Uterus (tissue), 4 donors: ENCODE results near the gene DDX17. TPM values are rescaled to one million over a fixed set of nuclear protein-coding genes. Genes with fewer than 3 reads are reported as not detected.

Source experiments
- DNase-seq, 2 donors: peaks; one replicate each; pipeline ENCODE4 v3.0.0-alpha.2; 2019 to 2020
- H3K27ac ChIP-seq, 2 donors: fragments of 200-600 bp; sonication (generic); 1 replicate in 1 of 2; 2 replicates in 1 of 2; pipeline ENCODE4 v1.5.1; 2016 to 2018
- H3K27me3 ChIP-seq, 2 donors: fragments of 200-600 bp; sonication (generic); one replicate each; pipeline ENCODE4 v1.5.1; 2018 to 2019; ENCODE audit warnings: control low read depth in 1 of 2
- H3K36me3 ChIP-seq, 2 donors: fragments of 200-600 bp; sonication (generic); one replicate each; pipeline ENCODE4 v1.5.1; 2019; ENCODE audit warnings: control low read depth in 1 of 2
- H3K4me1 ChIP-seq, 2 donors: fragments of 200-600 bp; sonication (generic); one replicate each; pipeline ENCODE4 v1.5.1; 2018 to 2019; ENCODE audit warnings: control low read depth in 1 of 2
- H3K4me3 ChIP-seq, 2 donors: fragments of 200-600 bp; sonication (generic); 1 replicate in 1 of 2; 2 replicates in 1 of 2; pipeline ENCODE4 v1.5.1; 2018 to 2019; ENCODE audit warnings: mild to moderate bottlenecking in 1 of 2
- H3K9me3 ChIP-seq, 2 donors: fragments of 200-600 bp; sonication (generic); one replicate each; pipeline ENCODE4 v1.5.1; 2019; ENCODE audit warnings: control low read depth in 1 of 2
- POLR2A ChIP-seq, 2 donors: fragments of 450-650 bp; IDR thresholded peaks; one replicate each; pipeline ENCODE4 v1.6.1; 2016; ENCODE audit warnings: antibody characterized with exemption in 2 of 2, mild to moderate bottlenecking in 1 of 2, moderate library complexity in 1 of 2
- intact Hi-C: fragments of 100-400 bp; cut with DNase I; formaldehyde crosslinking; loops from one replicate; pipeline ENCODE4 v1.15.1; 2023; ENCODE audit warnings: low total_unique reads
- total RNA-seq, 4 donors: library from RNA; depleted of rRNA in 3 of 4; stranded (reverse); fragments of >200 nt in 3 of 4; gene quantifications; one replicate each; pipeline versions ENCODE4 v1.1.0 to v1.2.4, GENCODE V29; 2014 to 2023
- TF ChIP-seq, protein P1 (sequence below), 4 experiments: fragments of 200-600 bp in 2 of 4; fragments of 450-650 bp in 2 of 4; sonication (generic) in 2 of 4; IDR thresholded peaks; one replicate each; pipeline ENCODE4 v1.5.1; 2016 to 2019; ENCODE audit warnings: antibody characterized with exemption in 4 of 4, mild to moderate bottlenecking in 2 of 4, moderate library complexity in 1 of 4
- donor health status: DM: yes; HTN: yes; CAD: no.

DDX17 gene
- total RNA-seq, 4 donors from 2014 or later, result 441 to 971 (median 665) TPM

DNA sequence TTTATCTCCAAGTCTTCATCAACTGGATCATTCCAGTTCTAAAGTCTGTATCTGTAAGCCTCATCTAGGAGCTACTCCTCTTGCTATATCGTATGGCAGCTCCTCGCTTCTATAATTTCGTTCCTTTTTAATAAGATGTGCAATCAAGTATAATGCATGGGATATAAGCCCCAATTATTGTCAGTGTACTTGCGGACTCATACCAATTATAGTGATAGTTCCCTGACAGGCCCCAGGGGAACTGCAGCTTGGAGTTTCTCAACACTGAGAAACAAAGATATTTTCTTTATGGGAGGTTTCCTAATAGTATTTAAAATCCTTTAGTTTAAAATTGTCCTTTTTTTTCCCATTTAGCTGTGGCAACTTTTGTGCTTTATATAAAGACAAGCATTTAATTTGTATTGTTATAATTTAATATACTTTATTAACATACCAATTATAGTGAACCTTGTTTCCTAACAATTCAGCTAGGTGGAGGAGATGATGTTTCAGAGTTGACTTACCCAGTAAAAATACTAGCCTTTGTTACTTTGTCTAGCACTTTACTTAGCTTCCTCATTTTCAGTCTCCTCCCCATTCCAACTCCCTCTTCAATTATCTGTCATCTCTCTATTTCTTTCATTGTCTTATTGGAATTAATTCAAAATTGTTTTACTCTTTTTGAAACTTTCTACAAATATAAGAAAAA, 25.3 kb upstream of the DDX17 start:
- no peaks in the 10 kb centered on the region for H3K9me3 ChIP-seq
- no peak for DNase-seq
- H3K27me3 ChIP-seq, result no peaks in the 10 kb centered on the region
- no peak overlapping the region for H3K4me3 ChIP-seq
- H3K36me3 ChIP-seq, result no peaks in the 10 kb centered on the region
- H3K4me1 ChIP-seq, result no peaks in the 10 kb centered on the region
- no peak overlapping the region for H3K27ac ChIP-seq
- TF ChIP-seq, protein P1, sequence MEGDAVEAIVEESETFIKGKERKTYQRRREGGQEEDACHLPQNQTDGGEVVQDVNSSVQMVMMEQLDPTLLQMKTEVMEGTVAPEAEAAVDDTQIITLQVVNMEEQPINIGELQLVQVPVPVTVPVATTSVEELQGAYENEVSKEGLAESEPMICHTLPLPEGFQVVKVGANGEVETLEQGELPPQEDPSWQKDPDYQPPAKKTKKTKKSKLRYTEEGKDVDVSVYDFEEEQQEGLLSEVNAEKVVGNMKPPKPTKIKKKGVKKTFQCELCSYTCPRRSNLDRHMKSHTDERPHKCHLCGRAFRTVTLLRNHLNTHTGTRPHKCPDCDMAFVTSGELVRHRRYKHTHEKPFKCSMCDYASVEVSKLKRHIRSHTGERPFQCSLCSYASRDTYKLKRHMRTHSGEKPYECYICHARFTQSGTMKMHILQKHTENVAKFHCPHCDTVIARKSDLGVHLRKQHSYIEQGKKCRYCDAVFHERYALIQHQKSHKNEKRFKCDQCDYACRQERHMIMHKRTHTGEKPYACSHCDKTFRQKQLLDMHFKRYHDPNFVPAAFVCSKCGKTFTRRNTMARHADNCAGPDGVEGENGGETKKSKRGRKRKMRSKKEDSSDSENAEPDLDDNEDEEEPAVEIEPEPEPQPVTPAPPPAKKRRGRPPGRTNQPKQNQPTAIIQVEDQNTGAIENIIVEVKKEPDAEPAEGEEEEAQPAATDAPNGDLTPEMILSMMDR (IDR thresholded peaks at IDR 0.05), result no peak
- no peak for TF ChIP-seq POLR2A (IDR thresholded peaks at IDR 0.05)
- intact Hi-C loops, result no loop called here

DNA sequence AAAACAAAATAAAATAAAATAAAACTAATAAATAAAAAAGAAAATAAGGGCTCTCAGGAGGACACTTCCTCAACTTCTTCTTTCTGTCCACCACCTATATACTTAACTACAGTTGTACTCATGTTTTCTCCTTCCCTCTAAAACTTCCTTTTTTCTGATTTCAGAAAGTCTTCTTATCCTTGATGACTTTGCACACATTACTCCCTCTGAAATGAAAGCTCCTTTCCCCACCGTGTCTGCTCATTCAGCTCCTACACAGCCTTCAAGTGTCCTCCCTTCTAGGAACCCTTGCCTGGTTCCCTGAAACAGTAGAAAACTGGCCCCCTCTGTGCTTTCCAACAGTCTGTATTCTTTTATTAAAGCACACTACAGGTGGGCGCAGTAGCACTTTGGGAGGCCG, 18.3 kb upstream of the DDX17 start:
- Histone ChIP-seq H3K4me3 (no peak overlapping the region), H3K27me3 (no peaks in the 10 kb centered on the region), H3K27ac (no peak overlapping the region), H3K4me1 (no peaks in the 10 kb centered on the region), H3K36me3 (no peaks in the 10 kb centered on the region), H3K9me3 (no peaks in the 10 kb centered on the region)
- intact Hi-C loops, result no loop called here
- no peak for DNase-seq
- no peak for TF ChIP-seq POLR2A (IDR thresholded peaks at IDR 0.05)
- TF ChIP-seq, protein P1 (IDR thresholded peaks at IDR 0.05), result no peak

DNA sequence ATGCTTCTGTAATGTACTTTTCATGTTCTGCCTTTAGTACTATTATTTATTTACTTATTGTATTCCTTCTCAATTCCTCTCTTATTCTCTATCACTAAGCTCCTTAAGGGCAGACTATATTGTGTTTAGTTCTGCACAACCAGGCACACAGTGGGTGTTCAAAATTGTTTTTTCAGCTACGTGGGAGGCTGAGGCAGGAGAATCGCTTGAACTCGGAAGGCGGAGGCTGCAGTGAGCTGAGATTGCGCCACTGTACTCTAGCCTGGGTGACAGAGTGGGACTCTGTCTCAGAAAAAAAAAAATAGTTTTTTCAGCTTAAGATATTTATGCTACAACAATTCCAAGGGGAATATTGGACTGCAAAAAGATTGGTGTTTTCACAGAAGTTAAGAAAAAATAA, 17.4 kb upstream of the DDX17 start:
- H3K27me3 ChIP-seq, result no peaks in the 10 kb centered on the region
- no peaks in the 10 kb centered on the region for H3K4me1 ChIP-seq
- no peak for TF ChIP-seq POLR2A (IDR thresholded peaks at IDR 0.05)
- TF ChIP-seq, protein P1 (IDR thresholded peaks at IDR 0.05), result no peak
- DNase-seq, result no peak
- no peak overlapping the region for H3K27ac ChIP-seq
- no peaks in the 10 kb centered on the region for H3K36me3 ChIP-seq
- H3K4me3 ChIP-seq, result no peak overlapping the region
- no peaks in the 10 kb centered on the region for H3K9me3 ChIP-seq
- intact Hi-C loops, result no loop called here

DNA sequence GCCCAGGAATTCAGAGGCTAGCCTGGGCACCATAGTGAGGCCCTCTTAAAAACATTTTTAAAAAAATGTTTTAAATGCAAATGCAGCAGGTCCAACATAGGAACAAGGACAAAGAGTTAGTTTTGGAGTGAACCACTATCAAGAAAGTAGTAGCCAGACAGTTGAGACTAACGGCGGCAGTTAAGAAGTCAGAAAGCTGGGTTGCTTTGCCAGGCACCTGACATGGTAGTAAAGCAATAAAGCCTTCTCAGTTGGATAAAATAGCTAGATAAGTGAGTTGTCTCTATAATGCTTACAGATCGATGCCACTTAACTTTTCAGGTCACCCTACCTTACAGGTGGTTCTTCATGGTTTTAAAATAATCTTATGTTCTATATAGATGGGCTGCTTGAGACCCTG, 16.9 kb upstream of the DDX17 start:
- no peaks in the 10 kb centered on the region for H3K36me3 ChIP-seq
- no peak overlapping the region for H3K27ac ChIP-seq
- no peaks in the 10 kb centered on the region for H3K4me1 ChIP-seq
- no peak for TF ChIP-seq POLR2A (IDR thresholded peaks at IDR 0.05)
- TF ChIP-seq, protein P1 (IDR thresholded peaks at IDR 0.05), result no peak
- H3K9me3 ChIP-seq, result no peaks in the 10 kb centered on the region
- no peak overlapping the region for H3K4me3 ChIP-seq
- no peak for DNase-seq
- H3K27me3 ChIP-seq, result no peaks in the 10 kb centered on the region
- intact Hi-C loops, result no loop called here

DNA sequence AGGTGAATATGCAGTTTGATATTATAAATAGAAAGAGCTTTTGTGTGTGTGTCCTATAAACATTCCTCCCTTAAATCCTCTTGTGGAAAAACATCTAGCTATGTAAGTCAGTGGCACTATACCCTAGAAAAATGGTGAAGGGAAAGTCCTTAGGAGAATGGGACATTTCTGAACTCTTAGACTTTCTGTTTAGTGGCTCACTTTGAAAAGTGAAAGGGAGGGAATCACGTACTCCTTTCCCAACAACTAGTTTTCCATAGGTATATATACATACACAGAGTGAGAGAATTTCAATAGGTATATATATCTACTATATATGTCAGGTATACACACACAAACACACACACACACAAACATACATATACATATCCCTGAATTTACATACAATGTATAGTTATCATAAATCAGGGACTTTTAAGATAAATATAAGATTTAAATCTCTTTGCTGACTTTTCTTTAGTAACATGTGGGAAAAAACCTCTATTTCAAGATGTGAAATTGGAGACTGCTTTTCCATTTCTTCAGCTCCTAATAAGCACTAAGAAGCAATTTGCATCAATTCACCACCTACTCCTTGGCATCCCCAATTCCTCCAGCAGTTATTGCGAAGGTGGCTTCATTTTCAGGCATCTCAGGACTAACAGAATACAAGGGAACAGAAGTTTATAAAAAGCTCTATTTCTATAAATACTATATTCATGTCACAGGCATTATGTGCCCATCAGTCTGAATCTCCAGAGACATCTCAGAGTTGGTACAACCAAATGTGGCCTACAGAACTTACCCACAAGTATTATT, 13.5 kb upstream of the DDX17 start:
- no peak for DNase-seq
- intact Hi-C loops, result no loop called here
- H3K27me3 ChIP-seq, result no peaks in the 10 kb centered on the region
- no peak overlapping the region for H3K4me3 ChIP-seq
- H3K9me3 ChIP-seq, result no peaks in the 10 kb centered on the region
- TF ChIP-seq POLR2A (IDR thresholded peaks at IDR 0.05), result no peak
- TF ChIP-seq, protein P1 (IDR thresholded peaks at IDR 0.05), result no peak
- no peak overlapping the region for H3K27ac ChIP-seq
- H3K4me1 ChIP-seq, result no peaks in the 10 kb centered on the region
- H3K36me3 ChIP-seq, result no peaks in the 10 kb centered on the region
